HPDE6-E6E7 (cell line): Measurements from ENCODE around the gene RAB43.

Experiments used
- DNase-seq: peaks from one replicate; pipeline ENCODE4 v3.0.0; 2011; ENCODE audit warnings: missing footprints; ENCODE audit errors: extremely low spot score

Gene RAB43

DNA sequence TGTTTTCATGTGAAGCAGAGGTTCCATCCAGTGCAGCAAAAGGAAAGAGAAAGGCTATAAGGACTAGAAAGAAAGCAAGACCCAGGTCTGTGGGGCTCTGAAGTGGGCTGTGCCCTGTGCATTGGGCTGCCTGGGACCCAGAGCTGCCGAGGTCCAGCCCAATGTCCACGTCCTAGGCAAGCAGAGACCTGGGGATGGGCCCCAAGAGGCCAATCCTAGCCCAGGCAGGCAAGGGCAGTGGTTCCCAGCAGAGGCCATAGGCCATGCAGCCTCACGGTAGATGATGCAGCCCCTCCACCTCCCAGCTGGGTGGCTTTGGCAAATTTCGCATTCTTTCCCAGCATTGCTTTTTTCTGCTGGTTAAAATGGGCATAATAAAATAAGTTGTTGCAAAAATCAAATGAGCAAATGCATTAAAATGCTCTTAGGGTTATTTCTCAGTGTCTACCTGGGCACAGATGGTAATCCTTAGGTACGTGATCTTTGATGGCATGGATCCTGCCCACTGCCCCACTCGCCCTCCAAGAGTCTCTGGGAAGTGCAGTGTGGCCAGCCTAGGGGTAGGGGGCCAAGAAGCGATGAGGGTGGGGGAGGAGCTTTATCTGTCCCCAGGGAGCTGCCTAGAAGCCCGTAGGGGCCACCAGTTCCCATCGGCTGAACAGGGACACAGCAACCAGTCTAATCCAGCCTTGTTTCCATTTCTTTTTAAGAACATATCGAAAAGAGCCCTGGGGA lies 83.3 kb downstream of the RAB43 start:
- DNase-seq = no peak
